ENCODE measurements around the gene STK24.

Gene STK24

DNA sequence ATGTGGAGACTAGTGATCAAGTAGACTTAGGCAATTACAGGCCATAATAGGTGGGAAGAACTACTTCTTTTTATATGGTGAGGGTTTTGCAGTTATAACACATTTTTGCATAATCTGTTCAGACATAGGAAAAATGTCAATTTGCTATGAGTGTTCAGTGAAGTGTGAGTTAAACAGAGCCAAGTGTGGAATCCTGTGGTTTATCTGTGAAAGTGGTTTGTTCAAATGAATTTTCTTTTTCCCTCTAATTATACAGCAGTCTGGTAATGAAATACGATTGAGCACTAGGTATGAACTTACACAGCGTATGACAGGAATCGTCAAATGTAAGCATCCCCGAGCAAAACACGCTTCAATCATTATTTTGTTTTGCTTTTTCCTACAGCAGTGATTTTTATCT is 178.3 kb downstream of the STK24 start:
- DNase-seq, result no peak

GRCh38 chr13:98397861-98398260 is 179.0 kb downstream of the STK24 start:
- no peak for DNase-seq

DNA sequence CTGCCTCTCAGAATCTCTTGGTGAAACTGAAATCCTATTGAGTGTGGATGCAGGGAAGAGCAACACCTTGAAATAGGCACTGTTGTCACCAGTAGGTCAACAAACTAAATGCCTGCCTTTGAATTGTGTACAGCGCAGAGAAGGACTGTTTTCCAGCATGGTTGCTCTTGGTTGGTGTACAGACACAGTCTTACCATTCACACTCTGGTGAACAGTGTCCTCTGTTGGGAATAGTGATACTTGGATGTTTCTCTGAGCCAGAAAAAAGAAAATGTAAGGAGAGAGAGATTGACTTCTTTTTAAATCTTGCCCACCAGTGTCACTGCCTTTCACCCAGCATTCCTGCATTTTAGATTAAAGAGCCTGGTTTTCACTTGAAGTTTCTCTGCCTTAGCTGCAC is 179.7 kb downstream of the STK24 start:
- no peak for DNase-seq

- DNase-seq, result no peak
These were observed 180.7 kb downstream of the STK24 start for GRCh38 chr13:98396071-98396710.

Data from CD4-positive, alpha-beta T cell treated with Interferon alpha-2 for 1 hour (primary cell).